GM03348 (cell line): ENCODE results near the gene HTT.

Source experiments
- DNase-seq: peaks from one replicate; pipeline ENCODE4 v3.0.0; 2012; ENCODE audit warnings: low spot score

Gene HTT

DNA sequence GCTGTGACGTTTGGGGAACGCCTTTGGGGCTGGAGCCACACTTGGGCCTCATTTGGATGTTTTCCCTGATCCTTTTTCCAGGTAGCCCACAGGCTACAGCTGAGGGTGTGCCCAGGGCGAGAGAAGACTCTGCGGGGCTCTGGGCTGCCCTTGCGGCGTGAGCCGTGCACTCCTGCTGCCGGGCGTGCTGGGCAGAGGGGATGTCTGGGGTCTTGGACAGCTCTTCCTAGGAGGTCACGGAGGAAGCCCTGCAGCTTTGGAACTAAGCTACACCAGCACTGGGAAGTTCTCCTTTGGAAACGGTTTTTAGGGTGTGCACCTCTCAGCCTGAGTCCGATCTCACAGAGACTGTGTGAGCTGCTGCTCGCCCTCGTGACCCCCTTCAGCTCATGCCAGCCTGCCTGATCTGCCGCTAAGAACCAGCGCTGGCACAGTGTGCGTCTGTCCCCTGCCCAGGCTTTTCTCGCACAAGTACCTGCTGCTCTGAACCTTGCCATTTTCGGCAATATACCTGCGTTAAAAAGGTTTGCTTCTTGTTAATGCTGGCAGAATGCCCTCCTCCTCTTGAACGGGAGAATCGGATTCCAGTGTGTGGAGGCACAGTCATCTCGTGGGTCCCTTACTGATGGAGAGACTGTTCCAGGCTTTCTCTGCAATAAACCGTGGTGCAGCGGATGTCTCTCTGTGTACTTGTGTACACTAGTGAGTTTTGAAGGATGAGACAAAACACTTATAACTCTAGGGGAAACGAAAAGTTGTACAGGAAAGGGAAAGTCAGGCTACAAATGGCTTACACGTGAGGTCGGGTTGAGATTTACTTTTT lies 188.8 kb downstream of the HTT start:
- DNase-seq, result no peak

DNA sequence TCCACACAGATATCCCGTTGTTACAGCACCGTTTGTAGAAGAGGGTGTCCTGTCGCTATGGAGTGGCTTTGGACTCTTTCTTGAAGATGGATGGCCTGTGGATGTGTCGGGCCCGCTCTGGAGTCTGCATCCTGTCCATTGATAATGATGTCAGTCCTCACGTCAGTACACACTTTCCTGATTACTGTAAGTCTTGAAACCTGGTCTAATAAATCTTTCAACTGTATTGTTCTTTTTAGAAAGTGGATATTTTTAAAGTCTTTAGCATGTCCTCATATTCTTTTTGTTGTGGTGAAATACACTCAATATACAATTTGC lies 189.4 kb downstream of the HTT start:
- no peak for DNase-seq

DNA sequence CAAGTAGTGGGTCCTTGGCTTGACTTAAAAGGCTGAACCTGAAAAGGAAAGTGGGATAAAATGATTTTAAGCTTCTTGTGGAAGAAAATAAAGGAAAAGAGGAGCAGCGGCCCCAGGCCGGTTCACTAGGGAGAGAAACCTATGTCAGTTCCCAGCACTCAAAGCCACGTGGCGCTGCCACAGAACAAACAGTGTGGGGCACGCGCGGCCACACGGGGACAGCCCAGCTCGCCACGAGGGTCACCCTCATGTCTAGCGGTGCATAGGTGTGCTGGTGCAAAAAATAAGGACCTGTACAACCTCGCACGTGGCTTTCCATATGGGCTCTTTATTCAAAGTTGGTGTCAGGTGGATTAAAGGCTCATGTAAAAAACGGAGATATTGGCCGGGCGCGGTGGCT lies 191.6 kb downstream of the HTT start:
- no peak for DNase-seq

DNA sequence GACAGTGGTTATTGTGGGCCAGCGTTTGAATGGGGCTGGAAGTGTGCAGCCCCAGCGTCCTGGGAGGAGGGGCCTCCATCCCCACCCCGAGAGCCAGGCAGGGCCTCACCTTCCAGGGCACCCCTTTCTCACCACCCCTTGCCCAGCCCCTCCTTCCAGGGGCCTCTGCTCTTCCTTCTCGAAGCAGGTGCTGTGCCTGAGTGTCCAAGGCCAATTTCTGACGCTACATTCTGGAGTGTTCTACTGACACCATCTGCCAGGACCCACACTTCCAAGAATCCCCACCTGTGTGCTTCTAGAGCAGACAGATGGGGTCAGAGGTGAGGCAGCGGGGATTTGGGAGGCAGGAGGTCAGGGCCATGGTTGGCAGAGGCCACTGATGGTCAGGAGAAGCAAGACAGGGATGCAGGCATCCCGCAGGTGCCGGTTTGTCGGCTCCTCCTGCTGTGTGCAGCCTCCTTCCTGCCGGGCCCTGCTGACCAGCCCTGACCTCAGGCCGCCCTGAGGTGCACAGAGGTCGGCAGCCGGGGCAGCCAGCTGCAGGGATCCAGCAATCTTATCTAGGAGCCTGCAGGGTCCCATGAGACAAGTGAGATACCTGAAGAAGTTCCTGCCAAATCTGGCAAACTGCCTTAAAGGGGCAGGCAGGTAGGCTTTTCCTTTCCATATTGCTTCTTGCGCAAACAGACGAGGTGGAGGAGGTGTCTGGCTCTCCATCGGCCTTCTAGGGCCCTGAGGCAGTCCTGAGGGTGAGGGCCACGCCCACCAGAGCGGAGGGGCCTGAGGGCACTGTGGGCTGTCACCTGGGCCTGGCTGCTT lies 193.3 kb downstream of the HTT start:
- no peak for DNase-seq

DNA sequence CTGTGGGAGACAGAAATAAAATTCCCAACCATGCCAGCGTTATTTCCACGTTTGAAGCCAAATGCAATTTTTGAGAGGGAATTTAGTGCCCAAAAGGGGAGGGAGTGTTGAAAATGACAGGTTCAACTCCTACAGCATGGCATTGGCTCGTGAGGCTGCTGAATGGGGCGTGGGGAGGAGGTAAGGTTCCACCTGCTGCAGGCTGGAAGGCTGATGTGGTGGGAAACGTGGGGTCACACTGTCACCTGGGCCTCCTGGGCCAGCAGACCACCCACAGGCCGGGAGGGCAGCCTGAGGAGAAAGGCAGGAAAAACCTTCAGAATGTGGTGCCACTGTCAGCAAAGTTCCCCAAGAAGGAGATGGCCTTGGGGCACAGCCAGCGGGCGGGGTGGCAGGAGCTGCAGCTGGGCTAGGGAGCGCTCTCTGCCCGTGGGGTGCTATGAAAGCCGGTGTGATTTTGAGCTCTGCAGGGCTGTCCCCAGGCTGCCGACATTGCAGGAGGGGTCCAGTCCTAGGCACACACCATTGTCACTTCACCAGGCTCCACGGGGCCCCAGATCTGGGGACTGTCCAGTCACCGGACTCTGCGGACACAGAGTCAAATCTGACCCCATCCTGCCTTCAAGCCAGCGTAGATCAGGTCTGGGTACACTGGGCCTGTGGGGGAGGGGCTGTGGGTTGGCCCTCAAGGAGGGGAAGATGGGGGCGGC lies 194.1 kb downstream of the HTT start:
- no peak for DNase-seq

DNA sequence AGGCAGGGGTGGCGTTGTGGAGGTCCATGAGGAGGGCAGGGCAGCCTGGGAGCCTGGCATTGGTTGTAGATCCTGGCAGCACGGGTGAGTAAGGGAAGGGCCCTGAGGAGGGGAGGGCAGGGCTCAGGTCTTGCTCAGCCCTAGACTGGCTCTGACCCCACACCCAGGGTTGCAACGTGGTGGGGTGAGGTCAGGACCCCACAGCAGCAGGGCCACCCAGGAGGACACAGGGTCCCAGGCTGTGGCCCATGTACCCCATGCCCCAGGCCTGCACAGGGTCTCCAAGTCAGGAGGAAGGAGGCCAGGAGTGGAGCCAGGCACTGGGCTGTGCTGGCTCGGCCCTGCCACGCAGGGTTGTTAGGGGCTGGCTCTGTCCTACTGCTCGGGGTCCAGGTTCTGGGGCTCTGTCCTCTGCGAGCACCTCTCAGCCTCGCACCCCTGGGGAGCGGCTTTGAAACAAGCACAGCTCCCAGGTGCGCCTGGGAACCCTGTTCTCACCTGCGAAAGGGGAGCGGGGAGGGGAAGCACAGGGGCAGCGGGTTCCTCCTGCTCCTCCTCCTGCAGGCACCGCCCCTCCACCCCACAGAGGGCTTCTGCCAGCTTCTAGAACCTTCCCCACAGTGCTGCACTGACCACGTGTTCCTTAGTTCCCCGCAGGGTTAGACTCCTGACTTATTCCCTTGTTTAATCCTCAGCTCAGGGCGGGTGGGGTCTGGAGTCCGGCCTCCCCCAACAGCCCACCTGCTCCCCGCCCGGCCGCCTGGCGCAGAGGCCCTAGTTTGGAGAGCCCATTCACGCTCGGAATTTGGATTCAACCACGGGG lies 194.8 kb downstream of the HTT start:
- no peak for DNase-seq

DNA sequence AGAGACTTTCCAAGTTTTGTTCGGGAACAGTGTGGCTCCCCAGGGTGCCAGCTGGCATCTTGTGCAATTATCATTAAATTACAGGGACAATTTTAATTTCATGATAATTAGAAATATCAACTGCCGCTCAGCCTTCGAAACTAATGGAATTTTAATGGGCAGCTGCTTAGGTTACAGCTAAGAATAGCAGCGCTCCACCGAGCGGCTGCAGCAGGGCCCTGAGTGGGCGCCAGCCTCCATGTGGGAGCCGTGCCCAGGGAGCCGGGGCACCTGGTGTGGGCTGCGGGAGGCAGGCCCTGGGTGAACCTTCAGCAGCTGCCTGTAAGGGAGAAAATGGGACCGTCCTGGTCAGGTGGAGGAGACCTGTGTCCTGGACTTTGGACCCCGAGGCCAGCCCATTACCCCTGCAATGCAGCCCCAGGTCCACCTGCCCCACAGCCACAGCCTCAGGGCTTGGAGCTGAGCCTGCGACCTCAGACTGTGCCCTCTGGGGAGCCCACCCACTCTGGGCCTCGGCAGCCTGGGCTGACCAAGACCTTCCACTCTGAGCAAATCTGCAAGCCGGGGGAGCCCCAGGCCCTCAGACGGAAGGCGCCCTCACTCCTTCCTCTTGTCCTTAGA lies 195.6 kb downstream of the HTT start:
- no peak for DNase-seq

DNA sequence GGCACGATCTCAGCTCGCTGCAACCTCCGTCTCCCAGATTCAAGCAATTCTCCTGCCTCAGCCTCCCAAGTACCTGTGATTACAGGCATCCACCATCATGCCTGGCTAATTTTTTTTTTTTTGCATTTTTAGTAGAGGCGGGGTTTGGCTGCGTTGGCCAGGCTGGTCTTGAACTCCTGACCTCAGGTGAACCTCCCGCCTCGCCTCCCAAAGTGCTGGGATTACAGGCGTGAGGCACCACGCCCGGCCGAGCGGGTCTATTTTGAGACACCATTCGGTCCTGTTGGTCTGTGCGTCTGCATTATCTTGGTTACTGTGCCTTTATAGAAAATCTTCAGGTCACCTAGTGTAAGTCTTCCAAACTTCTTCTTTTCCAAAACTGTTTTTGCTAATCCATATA lies 196.7 kb downstream of the HTT start:
- DNase-seq, result no peak

DNA sequence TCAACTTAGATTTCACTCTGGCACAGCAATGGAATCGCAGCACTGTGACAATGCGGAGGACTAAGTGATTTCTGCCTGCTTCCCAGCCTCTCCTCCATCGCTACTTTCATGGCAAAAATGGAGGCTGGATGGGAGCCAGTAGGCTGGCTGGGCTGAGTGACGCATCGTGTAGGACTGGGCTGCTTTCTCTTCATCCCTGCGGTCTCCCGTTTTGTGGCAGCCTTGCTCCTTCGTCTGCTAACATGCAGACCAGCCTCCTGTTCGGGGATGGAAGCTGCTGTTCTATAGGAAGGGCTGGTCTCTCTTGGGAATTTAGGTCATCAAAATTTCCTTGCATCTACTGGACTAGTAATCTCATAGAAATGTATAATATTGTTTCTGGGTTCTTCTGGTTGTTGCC lies 202.5 kb downstream of the HTT start:
- no peak for DNase-seq

DNA sequence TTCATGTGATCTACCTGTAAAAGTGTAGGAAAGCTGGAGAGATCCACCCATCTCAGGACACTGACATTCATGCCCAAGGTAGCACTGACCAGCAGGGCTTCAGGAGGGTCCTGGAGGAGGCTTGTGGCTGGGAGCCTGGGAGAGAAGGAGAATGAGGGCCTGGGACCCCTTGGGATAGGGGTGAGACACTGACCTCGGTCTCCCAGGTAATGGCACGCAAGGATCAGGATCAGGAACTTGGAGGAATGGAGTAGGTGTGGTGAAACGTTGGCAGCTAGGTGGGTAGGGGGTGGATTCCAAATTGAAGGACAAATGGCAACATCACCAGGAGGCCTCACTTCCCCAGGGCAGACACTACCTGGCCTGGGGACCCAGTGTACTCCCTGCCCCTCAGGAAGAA lies 206.0 kb downstream of the HTT start:
- DNase-seq, result no peak

DNA sequence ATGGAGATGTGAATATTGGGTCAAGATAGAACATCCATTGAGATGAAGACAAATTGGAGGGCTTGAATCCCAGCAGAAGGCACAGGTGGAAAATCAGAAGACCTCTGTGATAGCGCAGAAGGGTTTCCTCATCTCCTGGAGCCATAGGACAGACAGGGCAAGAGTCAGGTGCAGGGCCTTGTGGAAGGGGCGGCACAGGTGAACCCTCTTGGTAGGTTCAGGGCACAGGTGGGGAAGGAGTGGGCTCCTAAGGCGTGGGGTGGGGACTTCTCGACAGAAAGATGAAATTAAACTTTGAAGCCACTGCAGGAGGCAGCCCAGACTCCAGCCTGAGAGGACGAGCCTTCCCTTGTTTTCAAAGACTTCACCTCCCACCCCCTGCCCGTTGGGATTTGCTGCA lies 209.0 kb downstream of the HTT start:
- DNase-seq, result no peak

DNA sequence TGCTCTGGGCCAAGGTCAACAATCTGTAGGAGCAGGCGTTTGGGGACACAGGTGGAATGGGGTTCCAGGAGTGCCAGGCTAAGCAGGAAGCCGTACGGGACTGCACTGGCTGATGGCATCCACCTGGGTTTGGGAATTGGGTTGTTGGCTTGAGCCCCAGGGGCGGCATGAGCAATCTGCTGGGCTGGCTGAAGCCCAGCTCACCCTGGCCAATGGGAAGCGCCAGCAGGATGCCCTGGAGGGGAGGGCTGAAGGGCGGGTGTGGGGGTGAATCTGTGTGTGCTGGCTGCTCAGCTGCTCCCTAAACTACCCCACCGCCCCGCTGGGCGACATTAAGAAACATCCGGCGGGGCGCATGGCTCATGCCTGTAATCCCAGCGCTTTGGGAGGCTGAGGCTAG lies 209.4 kb downstream of the HTT start:
- DNase-seq, result no peak

DNA sequence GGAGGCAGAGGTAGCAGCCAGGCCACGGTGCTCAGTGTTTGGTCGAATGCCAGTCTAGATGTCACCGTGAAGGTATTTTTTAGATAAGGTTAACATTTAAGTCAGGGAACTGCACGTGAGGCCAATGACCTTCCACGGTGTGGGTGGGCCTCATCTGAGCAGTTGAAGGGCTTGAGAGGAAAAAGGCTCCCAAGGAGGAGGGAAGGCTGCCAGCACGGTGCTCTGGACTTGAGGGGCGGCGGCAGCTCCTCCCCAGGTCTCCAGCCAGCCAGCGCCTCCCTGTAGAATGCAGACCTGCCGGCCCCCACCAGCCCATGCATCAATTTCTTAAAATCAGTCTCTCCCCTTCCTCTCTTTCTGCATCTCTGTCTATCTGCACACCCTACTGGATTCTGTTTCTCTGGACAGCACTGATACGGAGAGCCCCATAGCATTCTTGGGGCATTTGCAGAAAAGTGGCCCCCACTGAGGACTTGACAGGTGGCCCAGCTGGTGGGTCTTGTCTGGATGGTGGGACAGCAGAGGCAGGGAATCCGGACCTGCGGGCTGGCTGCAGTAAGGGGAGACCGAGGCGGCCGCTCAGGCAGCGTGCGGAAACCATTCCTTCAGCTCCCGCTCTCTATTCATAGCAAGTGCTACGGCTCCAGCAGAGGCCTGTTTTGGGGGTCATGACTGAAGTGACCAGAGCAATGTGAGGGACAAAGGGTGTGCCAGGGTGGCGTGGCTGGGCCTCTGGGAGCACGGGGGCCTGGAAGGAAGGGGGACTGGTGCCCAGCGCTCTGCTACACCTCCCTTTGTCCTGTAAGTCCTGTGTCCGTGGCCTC lies 210.5 kb downstream of the HTT start:
- no peak for DNase-seq

DNA sequence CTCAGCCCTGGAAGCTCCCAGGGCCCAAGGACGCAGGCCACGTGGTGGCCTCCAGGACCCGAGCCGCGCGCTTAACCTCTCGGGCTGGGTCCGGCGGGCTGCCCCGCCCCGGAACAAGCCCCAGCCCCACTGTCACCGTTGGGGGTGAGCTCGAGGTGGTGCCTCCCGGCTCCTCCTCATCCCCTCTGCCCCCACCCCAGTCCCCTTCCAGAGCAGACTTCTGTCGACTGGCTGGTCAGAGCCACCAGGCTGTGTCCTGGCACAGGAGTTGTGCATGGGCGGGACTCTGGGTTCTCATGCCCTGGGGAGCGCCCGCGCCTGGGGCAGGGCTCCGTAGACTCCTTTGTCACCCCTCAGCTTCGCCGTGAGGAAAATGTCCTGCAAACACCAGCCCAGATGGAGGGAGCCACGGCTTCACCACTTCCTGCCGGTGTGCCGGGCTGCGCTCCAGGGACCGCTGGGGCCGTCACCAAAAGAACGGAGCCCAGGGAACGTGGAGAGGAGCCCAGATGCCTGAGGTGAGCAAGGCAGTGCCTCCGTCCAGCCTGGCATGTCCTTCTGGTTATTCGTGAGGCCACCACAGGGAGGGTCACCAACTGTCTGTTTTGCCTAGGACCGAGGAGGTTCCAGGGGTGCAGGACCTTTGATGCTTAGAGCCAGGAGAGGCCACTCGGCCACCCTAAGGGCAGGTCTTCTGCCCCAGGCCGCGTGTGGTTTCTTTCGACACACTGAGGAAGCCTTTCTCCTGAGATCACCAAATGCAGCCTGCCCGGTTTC lies 211.3 kb downstream of the HTT start:
- peak; percentile 79 for DNase-seq

DNA sequence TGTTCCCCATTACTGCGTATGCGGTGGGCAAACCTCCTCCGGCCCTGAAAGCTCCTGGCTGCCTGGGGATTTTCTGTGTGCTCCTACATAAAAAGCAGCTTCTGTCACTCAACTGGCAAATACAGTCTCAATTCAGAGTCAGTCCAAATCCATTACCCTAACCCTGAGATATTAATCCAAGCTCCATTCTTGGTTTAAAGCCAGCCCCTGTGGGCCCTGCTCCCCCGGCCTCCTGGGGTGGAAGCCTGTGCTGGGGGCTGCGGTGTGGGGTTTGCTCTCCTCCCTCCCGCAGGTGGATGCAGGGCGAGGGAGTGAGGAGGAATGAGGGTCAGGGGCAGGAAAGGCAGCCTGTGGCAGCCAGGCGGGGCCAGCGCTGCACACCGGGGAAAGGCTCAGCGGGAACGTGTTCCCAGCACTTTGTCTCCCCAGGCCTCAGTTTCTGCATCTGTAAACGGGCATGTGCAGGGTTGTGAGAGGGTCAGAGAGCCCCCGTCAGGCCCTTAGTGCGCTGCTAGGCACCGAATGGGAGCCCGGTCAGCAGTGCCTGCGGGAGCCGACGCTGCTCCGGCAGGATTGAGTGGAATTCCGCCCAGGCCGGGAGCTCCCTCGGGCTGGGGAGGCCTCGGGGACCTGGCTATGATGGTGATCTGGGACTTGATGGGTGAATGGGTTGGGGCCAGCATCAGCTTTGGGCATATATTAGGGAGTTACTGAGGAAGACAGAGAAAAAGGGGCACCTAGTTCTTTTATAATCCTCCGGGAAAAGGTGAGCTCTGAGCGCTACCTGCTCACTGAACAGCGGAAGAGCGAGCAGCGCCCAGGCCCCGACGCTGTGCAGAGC lies 212.1 kb downstream of the HTT start:
- DNase-seq, result no peak

DNA sequence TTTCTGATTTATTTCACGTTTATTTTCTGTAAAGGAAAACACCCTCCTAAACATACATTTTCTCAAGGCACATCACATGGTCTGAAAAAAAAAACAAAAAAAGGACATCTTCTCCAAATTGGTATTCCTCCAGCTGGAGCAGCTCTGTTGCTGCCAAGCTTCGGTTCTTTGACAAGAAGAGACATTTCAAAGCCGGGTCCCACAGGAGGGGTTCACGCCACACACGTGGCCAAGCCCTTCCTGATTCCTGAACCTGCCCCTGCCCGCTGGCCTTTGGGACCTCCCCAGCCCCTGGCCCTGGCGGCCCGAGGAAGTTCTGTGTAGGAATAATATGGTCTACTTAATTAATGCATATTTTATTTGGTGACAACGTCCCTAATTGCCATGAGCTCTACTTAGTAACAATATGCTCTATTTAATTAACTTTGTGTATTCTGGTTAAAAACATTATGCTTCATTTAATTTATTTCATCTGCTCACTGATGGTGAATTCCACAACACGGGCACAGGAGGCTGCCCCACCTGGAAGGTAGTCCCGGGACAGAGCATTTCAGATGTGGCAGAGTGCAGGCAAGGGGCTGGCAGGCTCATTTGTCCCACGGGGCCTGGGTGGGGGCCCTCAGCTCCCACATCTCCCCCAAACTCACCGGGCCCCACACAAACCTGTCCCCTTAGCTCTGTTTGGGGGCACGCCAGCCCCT lies 212.9 kb downstream of the HTT start:
- no peak for DNase-seq

DNA sequence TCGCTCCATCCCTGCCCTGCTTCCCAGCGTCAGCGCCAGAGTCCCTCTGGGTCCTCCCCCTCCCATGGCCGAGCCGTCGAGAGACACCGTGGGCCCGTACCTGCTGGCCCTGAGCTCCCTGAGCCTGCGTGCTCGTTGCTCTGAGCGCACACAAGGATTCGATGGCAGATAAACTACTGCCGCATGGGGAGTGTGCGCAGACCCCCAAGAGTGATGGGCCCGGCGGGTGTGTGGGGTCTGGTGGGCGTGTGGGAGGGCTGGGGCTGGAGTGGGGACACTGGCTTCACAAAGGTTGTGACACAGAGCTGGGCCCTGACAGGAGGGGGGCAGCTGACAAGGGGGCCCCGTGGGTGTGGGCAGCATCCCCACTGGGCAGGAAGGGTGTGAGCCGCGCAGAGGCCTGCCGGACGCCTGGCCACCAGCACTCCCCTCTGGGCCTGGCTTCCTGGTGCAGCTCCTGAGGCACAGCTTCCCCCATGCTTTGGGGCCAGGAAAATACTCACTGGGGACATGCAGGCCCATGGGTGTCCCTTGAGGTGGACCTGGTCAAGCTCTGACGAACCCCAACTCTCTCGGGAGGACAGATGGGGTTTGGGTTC lies 213.6 kb downstream of the HTT start:
- no peak for DNase-seq

DNA sequence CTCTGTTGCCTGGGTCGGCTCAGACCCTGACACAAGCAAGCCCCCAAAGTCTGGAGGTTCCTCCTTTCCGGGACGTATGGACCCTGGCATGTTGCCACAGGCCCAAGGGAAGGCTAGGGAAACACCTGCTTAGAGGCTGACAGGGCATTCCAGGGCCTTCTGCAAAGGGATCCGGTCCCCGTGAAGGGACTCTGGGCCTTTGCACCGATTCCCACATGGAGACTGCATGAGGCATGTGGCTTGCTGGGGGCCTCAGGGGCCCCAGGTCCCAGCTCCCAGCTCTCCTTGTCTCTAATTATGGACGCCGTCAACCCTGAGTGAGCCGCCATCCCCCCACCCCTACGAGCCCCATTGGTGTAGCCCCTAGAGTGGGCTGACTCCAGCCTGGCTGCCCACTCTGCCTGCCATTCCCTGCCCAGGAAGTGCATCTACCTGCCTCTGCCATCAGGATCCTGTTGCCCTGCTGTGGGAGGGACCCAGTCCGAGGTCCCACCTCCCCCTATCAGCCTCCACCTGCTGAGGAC lies 214.2 kb downstream of the HTT start:
- no peak for DNase-seq
